GM18519 (cell line): ENCODE results near the gene PPEF1.

Experiments
- ATAC-seq: cut with Tn5 transposase; IDR thresholded peaks from one replicate; pipeline ENCODE4 v1.9.1; 2021; ENCODE audit warnings: mild to moderate bottlenecking, moderate library complexity; ENCODE audit not compliant: unreplicated experiment, low FRiP score

Gene PPEF1

GRCh38 chrX:18875256-18875878 is 167.9 kb downstream of the PPEF1 start:
- ATAC-seq, result no peak

DNA sequence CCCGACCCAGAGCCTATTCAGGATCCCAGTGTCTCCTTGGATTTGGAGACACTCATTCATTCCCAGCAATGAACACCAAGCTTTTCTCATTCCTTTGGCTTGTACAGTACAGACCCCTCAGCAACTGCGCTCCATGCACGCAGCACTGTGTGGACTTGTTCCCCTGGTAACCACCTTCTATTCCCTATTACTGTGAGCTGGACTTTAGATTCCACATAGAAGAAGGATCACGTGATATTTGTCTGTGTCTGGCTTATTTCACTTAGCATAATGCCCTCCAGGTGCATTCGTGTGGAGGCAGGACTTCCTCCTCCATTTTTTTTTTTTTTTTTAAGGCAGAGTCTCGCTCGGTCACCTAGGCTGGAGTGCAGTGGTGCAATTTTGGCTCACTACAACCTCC is 170.0 kb downstream of the PPEF1 start:
- ATAC-seq, result no peak
